Measurements from ENCODE around the gene ADAR.

Gene ADAR

DNA sequence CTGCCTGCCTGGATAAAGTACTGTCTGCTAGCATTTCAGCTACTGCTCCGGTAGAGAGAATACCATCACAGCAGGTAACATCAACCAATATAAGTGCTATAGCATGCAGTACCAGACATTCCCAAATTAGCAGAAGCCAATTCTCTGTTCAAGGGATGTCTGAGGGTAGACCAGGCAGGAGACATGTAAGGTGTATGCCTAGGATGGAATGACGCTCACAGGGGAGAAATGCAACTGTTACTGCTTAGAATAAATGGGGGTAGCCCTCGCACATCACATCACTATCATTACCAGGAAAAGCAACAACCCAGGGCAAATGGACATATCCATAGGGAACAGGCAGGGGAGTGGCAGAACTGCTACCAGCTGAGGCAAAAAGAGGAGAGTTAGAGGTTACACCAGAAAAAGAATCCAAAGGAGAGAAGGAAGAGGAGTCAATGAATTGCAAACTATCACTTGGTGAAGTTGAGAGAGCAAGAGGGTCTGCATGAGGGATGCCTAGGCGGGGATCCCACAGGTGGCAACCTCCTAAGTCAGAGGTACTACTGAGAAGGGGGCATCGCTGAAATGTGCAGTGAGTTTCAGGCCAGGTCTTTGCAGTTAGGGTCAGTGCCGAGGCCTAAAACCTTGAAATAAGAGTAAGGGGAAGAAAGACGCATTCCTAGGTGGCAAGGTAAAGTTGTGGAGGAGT lies 50.6 kb downstream of the ADAR start:
- no peak for DNase-seq (ENCODE audit: low read depth in 2 of 2)

- DNase-seq (ENCODE audit: low read depth in 2 of 2): no peak
Observed at GRCh38 chr1:154556422-154556821, 51.6 kb downstream of the ADAR start.

DNA sequence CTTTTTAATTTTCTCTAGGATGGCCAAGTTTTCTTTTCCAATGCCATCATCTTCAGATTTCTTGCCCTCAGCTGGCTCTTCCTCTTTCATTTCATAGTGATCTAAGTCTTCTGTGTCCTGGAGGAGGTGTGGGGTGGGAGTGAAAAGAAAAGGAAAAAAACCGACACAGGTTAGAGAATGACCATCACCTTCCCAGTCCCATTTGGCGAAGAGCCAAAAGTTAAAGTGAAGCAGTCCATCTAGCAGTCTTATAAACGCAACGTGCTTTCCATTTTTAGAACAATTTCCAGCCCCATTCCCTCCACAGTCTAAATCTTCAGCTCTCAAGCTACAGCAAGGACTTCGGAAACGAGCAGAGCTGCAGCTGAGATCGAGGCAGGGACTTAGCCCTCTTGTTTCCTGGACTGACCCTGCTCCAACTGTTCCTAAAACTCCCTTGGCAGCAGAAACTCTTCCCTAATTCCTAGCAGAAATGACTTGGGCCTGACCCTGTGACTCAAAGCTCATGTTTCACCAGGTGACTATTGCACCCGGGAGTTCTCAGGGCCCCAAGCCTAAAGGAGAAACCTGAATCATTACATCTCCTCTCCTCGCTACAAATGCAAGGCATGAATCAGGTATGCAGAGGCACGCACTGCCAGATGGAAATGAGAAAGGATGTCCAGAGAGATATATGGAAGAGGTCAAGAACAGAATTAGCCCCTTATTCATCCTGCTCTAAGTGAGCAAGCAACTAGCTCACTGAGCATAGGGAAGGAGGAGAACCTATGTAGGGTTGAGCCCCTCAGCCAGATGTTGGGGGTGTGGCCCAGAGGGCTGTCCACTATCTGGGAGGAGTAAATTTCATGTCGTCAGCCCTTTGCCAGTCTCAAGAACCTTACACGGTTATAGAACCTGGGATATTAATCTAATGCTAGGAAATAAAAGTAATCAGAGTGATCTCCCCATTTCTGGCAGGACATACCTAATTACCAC lies 54.6 kb downstream of the ADAR start:
- DNase-seq (ENCODE audit: low read depth in 2 of 2): no peak

- DNase-seq (ENCODE audit: low read depth in 2 of 2): no peak
Observed at GRCh38 chr1:154552036-154552435, 56.0 kb downstream of the ADAR start.

GRCh38 chr1:154551474-154551873 lies 56.5 kb downstream of the ADAR start:
- no peak for DNase-seq (ENCODE audit: low read depth in 2 of 2)

GRCh38 chr1:154550657-154551056 lies 57.3 kb downstream of the ADAR start:
- DNase-seq (ENCODE audit: low read depth in 2 of 2): no peak

GRCh38 chr1:154550070-154550469 lies 57.9 kb downstream of the ADAR start:
- DNase-seq (ENCODE audit: low read depth in 2 of 2): no peak

DNA sequence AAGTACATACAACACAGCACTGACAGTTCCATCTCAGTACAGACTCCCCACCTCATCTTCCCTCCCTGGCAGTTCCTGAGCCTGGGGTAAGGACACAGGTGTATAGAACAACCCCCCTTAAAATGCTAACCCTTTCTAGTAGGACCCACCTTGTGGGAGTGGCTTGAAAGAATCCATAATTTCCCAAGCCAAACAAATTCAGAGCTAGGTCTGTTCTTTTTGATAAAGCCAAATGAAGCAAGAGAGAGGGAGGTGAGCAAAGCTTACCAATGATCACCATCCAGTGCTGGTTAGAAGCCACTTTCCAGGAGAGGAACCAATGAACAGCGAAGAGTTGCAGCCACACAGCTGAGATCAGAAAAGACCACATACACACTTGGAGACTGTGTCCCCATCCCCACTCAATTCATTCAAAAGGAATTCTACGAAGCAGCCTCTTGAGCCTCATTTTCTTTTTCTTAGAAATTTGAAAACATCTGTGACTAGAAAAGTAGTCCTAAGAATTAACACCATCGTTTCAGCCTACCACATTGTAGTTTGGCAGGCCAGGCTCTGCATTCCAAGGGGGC lies 58.7 kb downstream of the ADAR start:
- DNase-seq (ENCODE audit: low read depth in 2 of 2): no peak

DNA sequence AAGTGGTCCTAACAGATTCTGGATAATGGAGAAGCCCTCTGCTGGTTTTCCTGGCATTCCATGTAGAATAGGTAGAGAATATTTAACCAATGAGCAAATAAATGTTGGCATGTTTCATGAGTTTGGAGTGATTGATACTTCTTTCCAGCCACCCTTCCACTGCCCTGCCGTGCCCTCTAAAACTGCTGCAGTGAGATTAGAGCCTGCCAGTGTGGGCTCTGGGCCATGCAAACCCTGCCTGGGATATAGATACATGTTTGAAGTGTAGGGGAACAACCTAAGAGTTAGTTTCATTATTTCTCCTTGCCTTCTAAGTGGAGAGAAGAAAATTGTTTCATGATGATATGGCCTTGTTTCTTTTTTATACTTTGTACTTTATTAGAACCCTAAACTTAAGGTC lies 60.0 kb downstream of the ADAR start:
- no peak for DNase-seq (ENCODE audit: low read depth in 2 of 2)

GRCh38 chr1:154547105-154547732 lies 60.8 kb downstream of the ADAR start:
- DNase-seq (ENCODE audit: low read depth in 2 of 2): no peak

GRCh38 chr1:154546264-154547063 lies 61.5 kb downstream of the ADAR start:
- DNase-seq (ENCODE audit: low read depth in 2 of 2): peak; percentile 50 to 51

GRCh38 chr1:154541231-154541630 lies 66.8 kb downstream of the ADAR start:
- DNase-seq (ENCODE audit: low read depth in 2 of 2): no peak

- DNase-seq (ENCODE audit: low read depth in 2 of 2): no peak
Observed at GRCh38 chr1:154539486-154540483, 68.2 kb downstream of the ADAR start.

GRCh38 chr1:154536570-154536969 lies 71.4 kb downstream of the ADAR start:
- DNase-seq (ENCODE audit: low read depth in 2 of 2): no peak

DNA sequence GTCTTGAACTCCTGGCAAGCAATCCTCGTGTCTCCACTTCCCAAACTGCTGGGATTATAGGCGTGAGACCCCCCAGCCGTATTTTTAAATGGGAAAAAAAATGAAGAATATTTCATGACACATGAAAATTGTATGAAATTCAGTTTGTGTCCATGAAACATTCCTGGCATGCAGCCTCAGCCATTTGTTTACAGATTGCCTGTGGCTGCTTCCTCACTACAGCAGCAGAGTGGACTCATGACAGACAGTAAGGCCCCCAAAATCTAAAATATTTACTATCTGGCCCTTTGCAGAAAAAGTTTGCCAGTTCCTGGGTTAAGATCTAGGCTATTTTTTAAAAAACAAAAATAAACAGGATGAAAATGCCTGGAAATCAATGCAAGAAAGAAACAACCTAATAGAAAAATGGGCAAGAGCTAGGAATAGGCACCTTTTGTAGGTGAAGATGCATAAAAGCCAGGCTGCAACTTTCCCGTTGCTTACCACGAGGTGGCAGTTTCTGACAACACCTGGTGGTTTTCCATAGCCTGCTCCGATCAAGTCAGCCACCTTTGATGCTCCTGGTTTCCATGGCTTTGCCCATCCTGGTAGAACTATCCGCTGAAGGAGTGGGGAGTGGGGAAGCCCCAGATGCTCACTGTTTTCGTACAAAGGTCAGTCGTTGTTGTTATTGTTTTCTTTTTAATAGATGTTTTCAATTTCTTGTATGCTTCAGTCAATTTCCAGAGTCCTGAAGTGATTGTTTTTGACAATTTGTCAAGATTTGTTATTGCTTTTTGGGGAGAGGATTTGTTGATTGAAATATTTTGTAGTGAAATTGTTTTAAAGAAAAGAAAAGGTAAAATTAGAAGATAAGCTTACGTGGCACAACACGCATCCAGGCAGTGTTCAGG lies 73.8 kb downstream of the ADAR start:
- DNase-seq (ENCODE audit: low read depth in 2 of 2): no peak
